Measurements from ENCODE around the gene NME9.

- TF ChIP-seq CTCF (conservative IDR thresholded peaks at IDR 0.05; ENCODE audit: low read length) (no peak), EZH2phosphoT487 (IDR thresholded peaks at IDR 0.05; ENCODE audit: borderline replicate concordance) (no peak)
Measured at GRCh38 chr3:138281561-138281960, 48.1 kb downstream of the NME9 start.
